ENCODE data around the gene MAST4.

The MAST4 gene

DNA sequence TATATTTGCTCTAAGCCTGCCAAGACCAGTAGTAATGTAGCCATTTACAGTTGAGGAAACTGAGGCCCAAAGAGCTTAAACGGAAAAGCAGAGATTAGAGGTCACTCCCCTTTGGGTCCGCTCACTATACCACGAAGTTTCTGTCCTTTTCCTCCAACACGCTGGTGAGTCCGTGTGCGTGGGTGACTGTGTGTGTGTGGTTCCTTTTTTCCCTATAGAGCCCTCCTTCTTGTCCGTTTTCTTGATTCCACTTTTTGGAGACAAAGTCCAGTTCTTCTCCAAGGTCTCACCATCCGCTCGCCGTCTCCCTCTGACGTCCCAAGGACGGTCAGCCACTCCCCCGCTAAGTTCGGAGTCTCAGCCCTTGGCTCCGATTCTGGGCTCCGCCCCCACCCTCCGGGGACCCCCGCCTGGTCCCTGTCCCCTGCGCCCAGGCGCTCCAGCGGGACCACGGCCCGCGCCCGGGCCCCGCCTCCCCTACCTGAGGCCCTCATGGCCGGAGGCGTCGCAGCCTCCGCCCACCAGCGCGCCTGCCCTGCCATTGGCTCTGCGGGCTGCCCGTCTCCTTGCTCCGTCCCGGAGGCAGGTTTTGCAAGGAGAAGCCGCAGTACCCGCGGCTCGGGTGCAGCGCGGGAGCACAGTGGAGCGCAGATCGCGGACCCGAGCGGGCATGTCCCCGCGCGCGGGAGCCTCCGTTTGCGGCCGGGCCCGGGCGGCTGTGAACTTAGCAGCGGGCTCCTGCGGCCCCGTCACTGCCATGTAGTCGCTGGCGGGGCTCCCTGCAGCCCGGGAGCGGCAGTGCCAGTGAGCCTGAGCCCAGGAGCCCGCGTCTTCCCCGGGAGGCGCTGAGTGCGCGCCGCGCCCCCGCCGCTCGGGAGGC lies at the start of gene MAST4:
MAST4 (plus strand) TSS at position 638 of the 880 bp plus-strand sequence. CDS start 263 bp downstream, outside the sequence.
- Histone ChIP-seq H3K36me3 (replicated peaks) (no peaks in the 10 kb centered on the region), H3K27ac (no peak within 1 kb of the TSS), H3K4me3 (ENCODE audit: low read depth, low read length) (peak within 1 kb of the TSS; percentile 59), H3K27me3 (replicated peaks) (peaks cover 13% of the 10 kb centered on the region)
- TF ChIP-seq, protein P1, sequence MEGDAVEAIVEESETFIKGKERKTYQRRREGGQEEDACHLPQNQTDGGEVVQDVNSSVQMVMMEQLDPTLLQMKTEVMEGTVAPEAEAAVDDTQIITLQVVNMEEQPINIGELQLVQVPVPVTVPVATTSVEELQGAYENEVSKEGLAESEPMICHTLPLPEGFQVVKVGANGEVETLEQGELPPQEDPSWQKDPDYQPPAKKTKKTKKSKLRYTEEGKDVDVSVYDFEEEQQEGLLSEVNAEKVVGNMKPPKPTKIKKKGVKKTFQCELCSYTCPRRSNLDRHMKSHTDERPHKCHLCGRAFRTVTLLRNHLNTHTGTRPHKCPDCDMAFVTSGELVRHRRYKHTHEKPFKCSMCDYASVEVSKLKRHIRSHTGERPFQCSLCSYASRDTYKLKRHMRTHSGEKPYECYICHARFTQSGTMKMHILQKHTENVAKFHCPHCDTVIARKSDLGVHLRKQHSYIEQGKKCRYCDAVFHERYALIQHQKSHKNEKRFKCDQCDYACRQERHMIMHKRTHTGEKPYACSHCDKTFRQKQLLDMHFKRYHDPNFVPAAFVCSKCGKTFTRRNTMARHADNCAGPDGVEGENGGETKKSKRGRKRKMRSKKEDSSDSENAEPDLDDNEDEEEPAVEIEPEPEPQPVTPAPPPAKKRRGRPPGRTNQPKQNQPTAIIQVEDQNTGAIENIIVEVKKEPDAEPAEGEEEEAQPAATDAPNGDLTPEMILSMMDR (IDR thresholded peaks at IDR 0.05; ENCODE audit: low read depth, low read length, missing control alignments) = no peak
- in situ Hi-C loops (cut with HindIII; ENCODE audit: low pct_ligation_motif_present, low sequenced_read_pairs) = no loop called here
- DNase-seq = peak; percentile 77

DNA sequence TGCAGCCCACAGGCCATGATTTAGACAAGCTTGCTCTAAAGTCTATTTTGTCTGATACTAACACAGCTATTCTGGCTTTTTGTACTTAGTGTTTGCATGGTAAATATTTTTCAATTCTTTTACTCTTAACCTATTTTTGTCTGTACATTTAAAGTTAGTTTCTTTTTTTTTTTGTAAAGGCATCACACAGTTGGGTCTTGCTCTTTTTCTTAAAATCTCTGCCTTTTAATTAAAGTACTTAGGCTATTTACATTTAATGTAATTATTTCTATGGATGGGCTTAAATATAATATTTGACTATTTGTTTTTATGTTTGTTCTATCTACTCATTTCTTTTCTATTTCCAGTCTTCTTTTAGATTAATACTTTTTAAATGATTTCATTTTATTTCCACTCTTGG lies 49.7 kb upstream of the MAST4 start:
- no peak overlapping the region for H3K27ac ChIP-seq
- no peaks in the 10 kb centered on the region for H3K36me3 ChIP-seq (replicated peaks)
- TF ChIP-seq, protein P1 (IDR thresholded peaks at IDR 0.05; ENCODE audit: low read depth, low read length, missing control alignments) = no peak
- H3K4me3 ChIP-seq (ENCODE audit: low read depth, low read length) = no peak overlapping the region
- in situ Hi-C loops (cut with HindIII; ENCODE audit: low pct_ligation_motif_present, low sequenced_read_pairs) = no loop called here
- no peak for DNase-seq
- no peaks in the 10 kb centered on the region for H3K27me3 ChIP-seq (replicated peaks)

GRCh38 chr5:66551338-66551737 lies 44.9 kb upstream of the MAST4 start:
- DNase-seq = no peak
- no peaks in the 10 kb centered on the region for H3K36me3 ChIP-seq (replicated peaks)
- H3K27me3 ChIP-seq (replicated peaks) = no peaks in the 10 kb centered on the region
- in situ Hi-C loops (cut with HindIII; ENCODE audit: low pct_ligation_motif_present, low sequenced_read_pairs) = no loop called here
- no peak overlapping the region for H3K4me3 ChIP-seq (ENCODE audit: low read depth, low read length)
- TF ChIP-seq, protein P1 (IDR thresholded peaks at IDR 0.05; ENCODE audit: low read depth, low read length, missing control alignments) = no peak
- no peak overlapping the region for H3K27ac ChIP-seq

GRCh38 chr5:66551945-66552344 lies 44.2 kb upstream of the MAST4 start:
- H3K36me3 ChIP-seq (replicated peaks) = no peaks in the 10 kb centered on the region
- in situ Hi-C loops (cut with HindIII; ENCODE audit: low pct_ligation_motif_present, low sequenced_read_pairs) = no loop called here
- no peak overlapping the region for H3K4me3 ChIP-seq (ENCODE audit: low read depth, low read length)
- H3K27me3 ChIP-seq (replicated peaks) = no peaks in the 10 kb centered on the region
- H3K27ac ChIP-seq = no peak overlapping the region
- TF ChIP-seq, protein P1 (IDR thresholded peaks at IDR 0.05; ENCODE audit: low read depth, low read length, missing control alignments) = no peak
- no peak for DNase-seq

DNA sequence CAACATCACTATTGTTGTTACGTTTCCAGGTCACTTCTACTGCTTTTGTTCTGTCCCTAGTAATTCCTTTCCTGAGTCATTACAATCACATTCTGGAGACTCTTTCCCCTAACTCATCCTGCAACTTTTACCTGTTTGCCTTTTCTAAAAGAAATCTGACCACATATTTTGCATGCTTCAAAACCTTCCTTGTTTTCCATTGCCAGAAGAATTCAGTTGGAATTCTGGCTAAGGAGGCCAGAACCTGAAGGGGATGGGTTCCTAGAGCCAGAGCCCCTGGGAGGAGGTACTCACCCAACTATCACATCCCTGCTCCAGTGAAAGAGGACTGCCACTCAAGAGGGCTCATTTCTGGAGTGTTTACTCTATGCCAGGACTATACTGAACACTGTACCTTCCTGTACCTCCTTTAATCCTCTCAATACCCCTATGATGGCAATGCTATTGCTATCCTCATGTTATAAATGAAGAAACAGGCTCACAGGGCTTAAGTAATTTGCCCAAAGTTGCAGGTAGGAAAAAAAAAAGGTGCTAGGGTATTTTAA lies 42.8 kb upstream of the MAST4 start:
- Histone ChIP-seq H3K4me3 (ENCODE audit: low read depth, low read length) (no peak overlapping the region), H3K27ac (no peak overlapping the region), H3K27me3 (replicated peaks) (no peaks in the 10 kb centered on the region), H3K36me3 (replicated peaks) (no peaks in the 10 kb centered on the region)
- TF ChIP-seq, protein P1 (IDR thresholded peaks at IDR 0.05; ENCODE audit: low read depth, low read length, missing control alignments) = no peak
- in situ Hi-C loops (cut with HindIII; ENCODE audit: low pct_ligation_motif_present, low sequenced_read_pairs) = no loop called here
- no peak for DNase-seq

All from brain microvascular endothelial cell (primary cell).